Lower leg skin (tissue), 4 donors: ENCODE data around the gene ZCCHC24. TPM values are rescaled to one million over a fixed set of nuclear protein-coding genes. Genes with fewer than 3 reads are reported as not detected.
"Not testable (repeated sequence)": the region's sequence is repeated elsewhere in the genome, so short reads cannot be mapped to it uniquely, and the experiment has no call there.

Source experiments
- DNase-seq, 2 donors: peaks; one replicate each; pipeline ENCODE4 v3.0.0-alpha.2; 2019; ENCODE audit warnings: low spot score in 2 of 2
- H3K4me3 ChIP-seq: fragments of 200-600 bp; sonication (generic); 2 replicates; pipeline ENCODE4 v1.5.1; 2017; ENCODE audit warnings: mild to moderate bottlenecking, low read depth; ENCODE audit not compliant: poor library complexity, severe bottlenecking
- POLR2A ChIP-seq, 2 donors: fragments of 450-650 bp; IDR thresholded peaks; one replicate each; pipeline ENCODE4 v1.6.1; 2016 to 2017; ENCODE audit warnings: antibody characterized with exemption in 2 of 2, mild to moderate bottlenecking in 1 of 2, moderate library complexity in 1 of 2
- WGBS, 2 donors: methylation state at CpG; one replicate each; pipeline ENCODE4 v1.1.5; 2018; 5-methylcytosine and 5-hydroxymethylcytosine counted together
- intact Hi-C: fragments of 100-400 bp; cut with DNase I; formaldehyde crosslinking; loops from one replicate; pipeline ENCODE4 v1.15.0; 2023; ENCODE audit warnings: low total_unique reads
- total RNA-seq, 4 donors: library from RNA; depleted of rRNA; stranded (reverse); fragments of >200 nt; gene quantifications; one replicate each; pipeline ENCODE4 v1.1.0, GENCODE V29; 2016
- TF ChIP-seq, protein P1 (sequence below), 3 donors: fragments of 450-650 bp; IDR thresholded peaks; one replicate each; pipeline ENCODE4 v1.5.1; 2016; ENCODE audit warnings: antibody characterized with exemption in 3 of 3, mild to moderate bottlenecking in 3 of 3, moderate library complexity in 2 of 3

The ZCCHC24 gene
- total RNA-seq, 4 donors from 2014 or later, result 9.9 to 16.8 (median 13.1) TPM

GRCh38 chr10:79447911-79448731 lies 2.7 kb upstream of the ZCCHC24 start:
- peak in 1 of 2 donors; percentile 81 for DNase-seq
- WGBS, 2 donors, result 84 to 96% methylated on average over 5 of the region's 5 CpGs
- intact Hi-C loops, result no loop called here
- no peak for TF ChIP-seq POLR2A (IDR thresholded peaks at IDR 0.05)
- TF ChIP-seq, protein P1, sequence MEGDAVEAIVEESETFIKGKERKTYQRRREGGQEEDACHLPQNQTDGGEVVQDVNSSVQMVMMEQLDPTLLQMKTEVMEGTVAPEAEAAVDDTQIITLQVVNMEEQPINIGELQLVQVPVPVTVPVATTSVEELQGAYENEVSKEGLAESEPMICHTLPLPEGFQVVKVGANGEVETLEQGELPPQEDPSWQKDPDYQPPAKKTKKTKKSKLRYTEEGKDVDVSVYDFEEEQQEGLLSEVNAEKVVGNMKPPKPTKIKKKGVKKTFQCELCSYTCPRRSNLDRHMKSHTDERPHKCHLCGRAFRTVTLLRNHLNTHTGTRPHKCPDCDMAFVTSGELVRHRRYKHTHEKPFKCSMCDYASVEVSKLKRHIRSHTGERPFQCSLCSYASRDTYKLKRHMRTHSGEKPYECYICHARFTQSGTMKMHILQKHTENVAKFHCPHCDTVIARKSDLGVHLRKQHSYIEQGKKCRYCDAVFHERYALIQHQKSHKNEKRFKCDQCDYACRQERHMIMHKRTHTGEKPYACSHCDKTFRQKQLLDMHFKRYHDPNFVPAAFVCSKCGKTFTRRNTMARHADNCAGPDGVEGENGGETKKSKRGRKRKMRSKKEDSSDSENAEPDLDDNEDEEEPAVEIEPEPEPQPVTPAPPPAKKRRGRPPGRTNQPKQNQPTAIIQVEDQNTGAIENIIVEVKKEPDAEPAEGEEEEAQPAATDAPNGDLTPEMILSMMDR (IDR thresholded peaks at IDR 0.05), result no peak
- H3K4me3 ChIP-seq, result no peak overlapping the region

DNA sequence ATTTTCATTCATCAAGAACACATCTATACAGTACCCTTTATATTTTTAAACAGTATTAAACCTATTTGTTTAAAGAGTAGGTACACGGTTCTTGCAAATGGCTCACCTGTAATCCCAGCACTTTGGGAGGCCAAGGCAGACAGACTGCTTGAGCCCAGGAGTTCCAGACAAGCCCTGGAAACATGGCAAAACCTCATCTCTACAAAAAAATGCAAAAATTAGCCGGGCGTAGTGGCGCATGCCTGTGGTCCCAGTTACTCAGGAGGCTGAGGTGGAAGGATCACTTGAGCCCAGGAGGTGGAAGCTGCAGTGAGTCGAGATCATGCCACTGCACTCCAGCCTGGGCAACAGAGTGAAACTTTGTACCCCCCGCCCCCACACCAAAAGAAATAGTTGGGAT lies 1.8 kb upstream of the ZCCHC24 start:
- intact Hi-C loops, H3K4me3 ChIP-seq: not testable (repeated sequence)
- peak in 1 of 2 donors; percentile 82 for DNase-seq
- 83 to 87% methylated on average over 6 of the region's 6 CpGs for whole genome bisulfite sequencing, 2 donors

DNA sequence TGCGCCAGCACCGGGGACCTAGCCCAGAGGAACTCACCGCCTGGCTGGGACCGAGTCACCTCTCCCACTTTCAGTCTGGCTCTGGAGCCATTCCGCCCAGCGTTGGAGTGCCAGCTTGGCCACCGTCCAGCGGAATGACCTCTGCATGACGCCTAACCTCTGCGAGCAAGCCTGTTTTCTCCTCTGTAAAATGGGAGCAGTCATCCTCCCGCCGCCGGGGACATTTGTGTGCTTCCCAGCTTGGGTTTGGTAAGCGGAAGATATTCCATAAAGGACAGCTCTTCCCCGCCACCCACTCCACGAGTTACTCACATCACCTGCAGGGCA lies 1.3 kb upstream of the ZCCHC24 start:
- WGBS, 2 donors, result 37 to 41% methylated on average over 14 to 16 of the region's 16 CpGs
- peak in 1 of 2 donors; percentile 94 for DNase-seq
- H3K4me3 ChIP-seq, result no peak overlapping the region
- intact Hi-C loops, result no loop called here
- no peak for TF ChIP-seq POLR2A (IDR thresholded peaks at IDR 0.05)
- TF ChIP-seq, protein P1 (IDR thresholded peaks at IDR 0.05), result no peak

GRCh38 chr10:79445977-79446757 lies 743 bp upstream of the ZCCHC24 start:
- no peak overlapping the region for H3K4me3 ChIP-seq
- intact Hi-C loops, result no loop called here

DNA sequence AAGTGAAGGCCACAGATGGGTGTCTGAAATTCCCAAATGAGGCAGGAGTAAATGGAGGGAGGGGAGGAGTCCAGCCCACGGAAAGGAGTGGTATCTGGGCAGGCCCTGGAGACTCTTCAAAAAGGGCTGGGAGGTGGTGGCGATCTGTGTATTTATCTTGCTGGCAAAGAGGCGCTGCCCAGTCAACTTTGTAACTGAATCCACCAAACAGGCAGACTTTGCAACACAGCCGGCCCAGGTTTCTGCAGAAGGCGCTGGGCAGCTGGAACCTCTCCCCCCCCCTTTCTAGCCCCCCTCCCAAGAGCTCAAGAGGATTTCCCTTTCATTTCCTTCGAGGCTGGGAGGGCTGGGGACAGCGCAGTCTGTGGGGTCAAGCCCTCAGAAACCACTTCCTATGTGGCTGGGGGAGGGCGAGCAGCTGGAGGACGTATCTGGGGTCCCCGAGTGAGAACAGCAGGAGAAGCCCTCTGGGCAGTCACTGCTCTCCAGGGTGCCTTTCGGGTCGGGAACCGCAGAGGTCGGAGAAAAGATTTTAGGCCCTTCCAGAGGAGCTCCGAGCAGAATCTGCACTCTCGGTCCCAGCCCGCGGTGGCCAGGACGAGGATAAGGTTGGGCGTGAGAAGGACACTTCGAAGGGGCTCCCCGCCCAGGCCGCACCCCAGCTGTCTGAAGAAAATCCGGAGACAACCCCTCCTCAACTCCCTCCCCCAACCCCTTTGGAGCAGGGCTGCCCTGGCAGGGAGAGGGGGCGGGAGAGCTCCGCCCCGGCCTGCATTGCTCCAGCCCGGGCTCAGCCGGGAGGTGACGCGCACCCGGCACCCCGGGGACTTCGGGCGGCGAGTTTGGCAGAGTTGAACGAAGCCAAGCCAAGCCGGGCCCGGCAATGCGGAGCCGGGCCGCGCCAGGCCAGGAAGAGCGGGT lies 965 bp downstream of the ZCCHC24 start:
- TF ChIP-seq POLR2A (IDR thresholded peaks at IDR 0.05), result no peak
- TF ChIP-seq, protein P1 (IDR thresholded peaks at IDR 0.05), result no peak
- peak overlapping the region; percentile 47 for H3K4me3 ChIP-seq
- intact Hi-C loops, result no loop called here
- DNase-seq, result peak in 1 of 2 donors; percentile 94
- WGBS, 2 donors, result 2% methylated on average over 19 to 43 of the region's 44 CpGs

More at GRCh38 chr10:79445977-79446757, 743 bp upstream of the ZCCHC24 start:
- 4 to 6% methylated on average over 34 to 43 of the region's 43 CpGs for WGBS, 2 donors
- TF ChIP-seq, protein P1 (IDR thresholded peaks at IDR 0.05), result peak in 1 of 3 donors; percentile 12
- TF ChIP-seq POLR2A (IDR thresholded peaks at IDR 0.05), result no peak
- DNase-seq, result peak in 1 of 2 donors; percentile 93
